ENCODE measurements around the gene TMEM167A. TPM values are rescaled to one million over a fixed set of nuclear protein-coding genes. Genes with fewer than 3 reads are reported as not detected.
A peak's percentile ranks its signal among the peaks of the same experiment; 100 is the strongest.

The TMEM167A gene, protein sequence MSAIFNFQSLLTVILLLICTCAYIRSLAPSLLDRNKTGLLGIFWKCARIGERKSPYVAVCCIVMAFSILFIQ
- 76.0 and 106 TPM in 2 replicates for total RNA-seq (2014; rRNA removed; shearing (Covaris generic))
- 198 and 211 TPM in 2 replicates for polyA plus RNA-seq (2016; fragmentation: Nextera tagmentation; extraction: Ambion mirVana)

DNA sequence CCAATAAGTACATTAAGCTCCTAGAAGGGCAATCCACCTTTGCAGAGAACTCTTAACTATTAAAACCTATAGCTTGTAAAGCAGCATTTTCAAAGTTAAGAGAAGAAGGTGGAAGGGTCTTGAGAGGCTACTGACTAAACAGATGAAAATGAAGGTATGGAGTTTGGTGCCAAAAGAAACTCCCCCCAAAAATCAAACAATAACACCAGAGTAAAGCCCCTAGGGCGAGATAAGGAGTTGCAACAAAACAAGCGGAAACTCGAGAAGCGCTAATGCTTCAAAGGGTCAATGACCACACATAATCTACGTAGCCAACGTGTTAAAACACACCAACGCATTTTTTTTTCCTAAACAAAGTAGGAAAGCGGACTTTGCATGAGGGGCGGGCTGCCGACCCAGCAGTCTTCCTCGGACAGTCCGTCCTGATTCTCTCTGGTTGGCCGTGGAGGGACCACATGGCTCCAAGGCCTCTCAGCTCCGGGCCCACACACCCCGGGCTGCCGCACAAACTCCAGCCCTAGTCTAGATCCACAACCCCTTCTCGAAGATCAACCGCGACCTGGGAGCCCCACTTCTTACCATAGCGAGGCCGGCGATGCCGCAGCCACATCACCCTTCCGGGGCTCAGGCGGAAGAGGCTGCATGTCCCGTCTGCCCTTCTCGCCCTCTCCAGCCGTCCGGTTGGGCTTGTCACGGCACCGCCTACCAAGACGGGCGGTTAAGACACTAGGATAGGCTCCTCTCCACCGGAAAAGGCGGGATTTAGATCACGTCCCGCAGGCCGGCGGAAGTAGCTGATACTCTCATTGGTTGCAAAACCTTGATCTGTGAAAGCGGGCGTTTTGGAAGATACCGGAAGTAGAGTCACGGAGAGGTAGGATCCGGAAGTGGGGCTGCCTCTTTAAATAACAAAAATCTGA, at the start of gene TMEM167A, which contains the start of gene XRCC4:
Gene TMEM167A, minus strand, starts transcription at position 653 of the 920 bp plus-strand sequence. Its CDS starts 71 bp downstream, at position 582.
Gene XRCC4, plus strand, starts transcription at position 806 of the 920 bp plus-strand sequence. CDS start 27,373 bp downstream, outside the sequence.
- Histone ChIP-seq H3K4me3 (peak within 1 kb of the TSS; percentile 93), H4K20me1 (ENCODE audit: insufficient read depth) (peaks cover under 1% of the 10 kb centered on the region; the same call in 1 of the 2 replicates), H3K9ac (peak within 1 kb of the TSS; percentile 97), H3K27ac (peak within 1 kb of the TSS; percentile 89), H3K79me2 (ENCODE audit: insufficient read depth) (peaks cover 73% of the 10 kb centered on the region), H3K9me3 (ENCODE audit: low read depth) (no peaks in the 10 kb centered on the region), H3K4me2 (ENCODE audit: unreplicated experiment) (peak within 1 kb of the TSS; percentile 94), H3K27me3 (replicated peaks; ENCODE audit: insufficient read depth) (no peaks in the 10 kb centered on the region), H3K4me1 (ENCODE audit: insufficient read depth) (peaks cover 35% of the 10 kb centered on the region; the same call in 1 of the 2 replicates), H3K36me3 (ENCODE audit: low read depth) (no peaks in the 10 kb centered on the region), H2AFZ (peak within 1 kb of the TSS; percentile 99), H3K9me2 (ENCODE audit: insufficient read depth) (no peaks in the 10 kb centered on the region), H3F3A (ENCODE audit: insufficient read depth) (0 out of 2 replicates have a peak, but pooled peaks cover 5% of the 10 kb centered on the region)
- no peak for TF ChIP-seq EZH2 (IDR thresholded peaks at IDR 0.05; ENCODE audit: insufficient read depth, poor library complexity, severe bottlenecking)
- no peak for TF ChIP-seq EZH2phosphoT487 (IDR thresholded peaks at IDR 0.05; ENCODE audit: insufficient read depth, low read depth)
- in situ Hi-C loops (cut with MboI) = no loop called here
- peak; percentile 100 for DNase-seq
- 1 to 2% methylated on average over 42 to 44 of the region's 44 CpGs for WGBS, 2 experiments (ENCODE audit: low coverage in 1 of 2, low lambda C conversion rate in 2 of 2, missing lambda C conversion rate in 2 of 2)

DNA sequence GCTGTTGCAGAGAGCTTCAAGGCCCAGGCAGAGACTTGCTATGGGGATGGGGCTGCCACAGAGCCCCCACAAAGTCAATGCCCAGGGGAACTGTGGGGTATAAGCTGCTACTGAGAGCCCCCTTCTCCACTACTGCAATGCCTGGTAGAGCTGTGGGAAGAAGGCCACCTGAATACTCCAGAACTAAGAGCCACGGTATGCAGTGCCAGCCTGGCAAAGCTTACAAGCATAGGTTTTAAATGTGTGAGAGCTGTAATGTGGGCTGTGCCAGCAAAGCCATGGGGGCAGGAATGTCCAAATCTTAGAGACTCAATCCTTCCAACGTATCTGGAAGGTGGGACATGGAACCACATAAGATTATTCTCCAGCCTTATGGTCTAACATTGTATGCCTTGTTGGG, 49.3 kb upstream of the TMEM167A start:
- no peak for TF ChIP-seq EZH2 (IDR thresholded peaks at IDR 0.05; ENCODE audit: insufficient read depth, poor library complexity, severe bottlenecking)
- TF ChIP-seq EZH2phosphoT487 (IDR thresholded peaks at IDR 0.05; ENCODE audit: insufficient read depth, low read depth) = no peak
- H3K4me2 ChIP-seq (ENCODE audit: unreplicated experiment) = no peak overlapping the region
- H3K4me1 ChIP-seq (ENCODE audit: insufficient read depth) = no peaks in the 10 kb centered on the region
- WGBS, 2 experiments (ENCODE audit: low coverage in 1 of 2, low lambda C conversion rate in 2 of 2, missing lambda C conversion rate in 2 of 2) = 38 to 42% methylated on average over 2 of the region's 2 CpGs
- DNase-seq = no peak
- H3K4me3 ChIP-seq = no peak overlapping the region
- H3K27ac ChIP-seq = no peak overlapping the region
- no peaks in the 10 kb centered on the region for H3K79me2 ChIP-seq (ENCODE audit: insufficient read depth)
- H3F3A ChIP-seq (ENCODE audit: insufficient read depth) = no peaks in the 10 kb centered on the region
- H3K36me3 ChIP-seq (ENCODE audit: low read depth) = no peaks in the 10 kb centered on the region; the same call in none of the 2 replicates
- no peaks in the 10 kb centered on the region for H3K9me3 ChIP-seq (ENCODE audit: low read depth)
- in situ Hi-C loops (cut with MboI) = no loop called here
- H3K9me2 ChIP-seq (ENCODE audit: insufficient read depth) = no peaks in the 10 kb centered on the region
- H2AFZ ChIP-seq = no peak overlapping the region
- no peaks in the 10 kb centered on the region for H3K27me3 ChIP-seq (replicated peaks; ENCODE audit: insufficient read depth)
- H3K9ac ChIP-seq = no peak overlapping the region
- no peaks in the 10 kb centered on the region for H4K20me1 ChIP-seq (ENCODE audit: insufficient read depth)

DNA sequence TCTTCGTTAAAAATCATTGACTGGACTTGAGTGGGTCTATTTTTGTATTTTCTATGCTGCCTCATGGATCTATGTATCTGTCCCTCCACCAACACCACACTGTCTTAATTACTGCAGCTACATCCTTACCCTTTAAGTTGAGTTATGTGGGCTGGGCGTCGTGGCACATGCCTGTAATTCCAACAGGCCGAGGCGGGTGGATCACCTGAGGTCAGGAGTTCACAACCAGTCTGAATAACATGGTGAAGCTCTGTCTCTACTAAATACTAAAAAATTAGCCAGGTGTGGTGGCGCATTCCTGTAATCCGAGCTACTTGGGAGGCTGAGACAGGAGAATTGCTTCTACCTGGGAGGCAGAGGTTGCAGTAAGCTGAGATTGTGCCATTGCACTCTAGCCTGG, 48.4 kb upstream of the TMEM167A start:
- Histone ChIP-seq H3K9me3 (ENCODE audit: low read depth) (no peaks in the 10 kb centered on the region), H3K79me2 (ENCODE audit: insufficient read depth) (no peaks in the 10 kb centered on the region), H3K27me3 (replicated peaks; ENCODE audit: insufficient read depth) (no peaks in the 10 kb centered on the region), H4K20me1 (ENCODE audit: insufficient read depth) (no peaks in the 10 kb centered on the region), H3F3A (ENCODE audit: insufficient read depth) (no peaks in the 10 kb centered on the region), H3K36me3 (ENCODE audit: low read depth) (no peaks in the 10 kb centered on the region; the same call in none of the 2 replicates), H3K9me2 (ENCODE audit: insufficient read depth) (no peaks in the 10 kb centered on the region), H3K4me2 (ENCODE audit: unreplicated experiment) (no peak overlapping the region), H3K9ac (no peak overlapping the region), H3K4me3 (no peak overlapping the region), H3K27ac (no peak overlapping the region), H2AFZ (no peak overlapping the region), H3K4me1 (ENCODE audit: insufficient read depth) (no peaks in the 10 kb centered on the region)
- in situ Hi-C loops (cut with MboI) = no loop called here
- TF ChIP-seq EZH2phosphoT487 (IDR thresholded peaks at IDR 0.05; ENCODE audit: insufficient read depth, low read depth) (no peak), EZH2 (IDR thresholded peaks at IDR 0.05; ENCODE audit: insufficient read depth, poor library complexity, severe bottlenecking) (no peak)
- DNase-seq = no peak
- 79% methylated on average over 7 of the region's 7 CpGs for WGBS, 2 experiments (ENCODE audit: low coverage in 1 of 2, low lambda C conversion rate in 2 of 2, missing lambda C conversion rate in 2 of 2)

DNA sequence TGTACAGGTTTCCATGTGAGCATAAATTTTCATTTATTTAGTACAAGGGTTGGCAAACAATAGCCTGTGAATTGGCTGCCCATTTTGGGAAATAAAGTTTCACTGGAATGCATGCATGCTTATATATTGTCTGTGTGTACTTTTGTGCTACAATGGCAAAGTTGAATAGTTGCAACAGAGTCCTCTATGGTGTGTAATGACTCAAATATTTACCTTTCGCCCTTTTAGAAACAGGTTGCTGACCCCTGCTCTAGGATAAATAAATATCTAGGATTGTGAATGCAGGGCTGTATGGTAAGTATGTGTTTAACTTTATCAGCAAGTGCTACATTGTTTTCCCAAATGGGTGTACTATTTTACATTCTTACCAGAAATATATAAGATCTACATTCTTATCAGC, 47.4 kb upstream of the TMEM167A start:
- H3K79me2 ChIP-seq (ENCODE audit: insufficient read depth) = no peaks in the 10 kb centered on the region
- H3K36me3 ChIP-seq (ENCODE audit: low read depth) = no peaks in the 10 kb centered on the region; the same call in none of the 2 replicates
- no peaks in the 10 kb centered on the region for H3K9me2 ChIP-seq (ENCODE audit: insufficient read depth)
- H3K27ac ChIP-seq = no peak overlapping the region
- 93 to 100% methylated on average over 1 of the region's 1 CpG for WGBS, 2 experiments (ENCODE audit: low coverage in 1 of 2, low lambda C conversion rate in 2 of 2, missing lambda C conversion rate in 2 of 2)
- H3K4me3 ChIP-seq = no peak overlapping the region
- no peak overlapping the region for H2AFZ ChIP-seq
- no peaks in the 10 kb centered on the region for H3K27me3 ChIP-seq (replicated peaks; ENCODE audit: insufficient read depth)
- H3K4me2 ChIP-seq (ENCODE audit: unreplicated experiment) = no peak overlapping the region
- H4K20me1 ChIP-seq (ENCODE audit: insufficient read depth) = no peaks in the 10 kb centered on the region
- H3F3A ChIP-seq (ENCODE audit: insufficient read depth) = no peaks in the 10 kb centered on the region
- no peaks in the 10 kb centered on the region for H3K4me1 ChIP-seq (ENCODE audit: insufficient read depth)
- DNase-seq = no peak
- no peaks in the 10 kb centered on the region for H3K9me3 ChIP-seq (ENCODE audit: low read depth)
- in situ Hi-C loops (cut with MboI) = no loop called here
- no peak for TF ChIP-seq EZH2 (IDR thresholded peaks at IDR 0.05; ENCODE audit: insufficient read depth, poor library complexity, severe bottlenecking)
- no peak for TF ChIP-seq EZH2phosphoT487 (IDR thresholded peaks at IDR 0.05; ENCODE audit: insufficient read depth, low read depth)
- H3K9ac ChIP-seq = no peak overlapping the region
